Colonic mucosa (tissue), 4 donors: ENCODE measurements around the gene FHOD3. TPM values are rescaled to one million over a fixed set of nuclear protein-coding genes. Genes with fewer than 3 reads are reported as not detected.

Experiments used
- DNase-seq: peaks from one replicate; pipeline ENCODE4 v3.0.0-alpha.2; 2020
- H3K27ac ChIP-seq: fragments of 200-600 bp; one replicate; pipeline ENCODE4 v1.8.0; 2021
- H3K27me3 ChIP-seq: fragments of 200-600 bp; one replicate; pipeline ENCODE4 v1.8.0; 2021
- H3K36me3 ChIP-seq: fragments of 200-600 bp; one replicate; pipeline ENCODE4 v1.8.0; 2021
- H3K4me1 ChIP-seq: fragments of 200-600 bp; one replicate; pipeline ENCODE4 v1.8.0; 2021; ENCODE audit warnings: mild to moderate bottlenecking
- H3K4me3 ChIP-seq: fragments of 200-600 bp; one replicate; pipeline ENCODE4 v1.8.0; 2021
- H3K9ac ChIP-seq, 2 donors: one replicate each; pipeline ENCODE4 v1.7.0; 2013; ENCODE audit warnings: control low read depth in 2 of 2, low read depth in 2 of 2, low read length in 2 of 2
- H3K9me3 ChIP-seq: fragments of 200-600 bp; one replicate; pipeline ENCODE4 v1.8.0; 2021
- intact Hi-C: fragments of 100-400 bp; cut with DNase I; formaldehyde crosslinking; loops from one replicate; pipeline ENCODE4 v1.14.1; 2022
- total RNA-seq, 2 donors: library from RNA; stranded (reverse); fragmentation: NEBNext Ultra II Directional in 1 of 2; extraction: Animal tissue kit (Norgen Biotek cat#: 25700) in 1 of 2; gene quantifications; one replicate each; pipeline ENCODE4 v1.2.1, GENCODE V29; 2021
- TF ChIP-seq, protein P1 (sequence below): fragments of 200-600 bp; IDR thresholded peaks from one replicate; pipeline ENCODE4 v1.8.0; 2022; ENCODE audit warnings: antibody characterized with exemption, mild to moderate bottlenecking
- donor health status: healthy.
- donor health status: DM: no; HTN: no; CAD: no.
- donor health status: DM: no; HTN: no; CAD: no.

The FHOD3 gene
- total RNA-seq, 2 donors from 2014 or later = 2.5 to 4.1 TPM

DNA sequence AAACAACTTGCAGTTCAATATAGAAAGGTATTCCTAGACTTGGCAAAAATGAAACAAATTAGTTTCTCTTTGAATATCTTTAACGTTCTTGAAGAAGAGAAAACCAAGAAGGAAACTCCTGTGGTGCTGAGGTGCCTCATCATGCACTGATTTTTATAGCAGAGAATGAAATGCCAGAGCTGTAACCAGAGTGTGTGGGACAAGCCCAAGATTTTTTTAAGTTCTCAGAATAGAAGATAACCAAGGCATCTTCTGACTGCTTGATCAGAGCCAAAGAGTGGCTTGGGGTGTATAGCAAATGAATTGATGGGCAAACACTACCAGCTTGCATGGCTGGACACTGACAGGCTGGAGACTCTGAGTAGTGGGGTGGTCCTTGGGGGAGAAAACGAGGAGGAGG is 7.9 kb downstream of the FHOD3 start:
- TF ChIP-seq, protein P1, sequence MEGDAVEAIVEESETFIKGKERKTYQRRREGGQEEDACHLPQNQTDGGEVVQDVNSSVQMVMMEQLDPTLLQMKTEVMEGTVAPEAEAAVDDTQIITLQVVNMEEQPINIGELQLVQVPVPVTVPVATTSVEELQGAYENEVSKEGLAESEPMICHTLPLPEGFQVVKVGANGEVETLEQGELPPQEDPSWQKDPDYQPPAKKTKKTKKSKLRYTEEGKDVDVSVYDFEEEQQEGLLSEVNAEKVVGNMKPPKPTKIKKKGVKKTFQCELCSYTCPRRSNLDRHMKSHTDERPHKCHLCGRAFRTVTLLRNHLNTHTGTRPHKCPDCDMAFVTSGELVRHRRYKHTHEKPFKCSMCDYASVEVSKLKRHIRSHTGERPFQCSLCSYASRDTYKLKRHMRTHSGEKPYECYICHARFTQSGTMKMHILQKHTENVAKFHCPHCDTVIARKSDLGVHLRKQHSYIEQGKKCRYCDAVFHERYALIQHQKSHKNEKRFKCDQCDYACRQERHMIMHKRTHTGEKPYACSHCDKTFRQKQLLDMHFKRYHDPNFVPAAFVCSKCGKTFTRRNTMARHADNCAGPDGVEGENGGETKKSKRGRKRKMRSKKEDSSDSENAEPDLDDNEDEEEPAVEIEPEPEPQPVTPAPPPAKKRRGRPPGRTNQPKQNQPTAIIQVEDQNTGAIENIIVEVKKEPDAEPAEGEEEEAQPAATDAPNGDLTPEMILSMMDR = no peak
- H3K9me3 ChIP-seq = no peaks in the 10 kb centered on the region
- no peaks in the 10 kb centered on the region for H3K4me1 ChIP-seq
- no peaks in the 10 kb centered on the region for H3K36me3 ChIP-seq
- H3K27me3 ChIP-seq = no peaks in the 10 kb centered on the region
- intact Hi-C loops = no loop called here
- H3K9ac ChIP-seq = no peak overlapping the region
- H3K4me3 ChIP-seq = no peak overlapping the region
- DNase-seq = no peak
- no peak overlapping the region for H3K27ac ChIP-seq

GRCh38 chr18:36307513-36307912 is 10.0 kb downstream of the FHOD3 start:
- no peaks in the 10 kb centered on the region for H3K36me3 ChIP-seq
- no peaks in the 10 kb centered on the region for H3K4me1 ChIP-seq
- no peak overlapping the region for H3K27ac ChIP-seq
- intact Hi-C loops = no loop called here
- H3K4me3 ChIP-seq = no peak overlapping the region
- TF ChIP-seq, protein P1 = no peak
- H3K9me3 ChIP-seq = no peaks in the 10 kb centered on the region
- H3K9ac ChIP-seq = no peak overlapping the region
- no peak for DNase-seq
- no peaks in the 10 kb centered on the region for H3K27me3 ChIP-seq

DNA sequence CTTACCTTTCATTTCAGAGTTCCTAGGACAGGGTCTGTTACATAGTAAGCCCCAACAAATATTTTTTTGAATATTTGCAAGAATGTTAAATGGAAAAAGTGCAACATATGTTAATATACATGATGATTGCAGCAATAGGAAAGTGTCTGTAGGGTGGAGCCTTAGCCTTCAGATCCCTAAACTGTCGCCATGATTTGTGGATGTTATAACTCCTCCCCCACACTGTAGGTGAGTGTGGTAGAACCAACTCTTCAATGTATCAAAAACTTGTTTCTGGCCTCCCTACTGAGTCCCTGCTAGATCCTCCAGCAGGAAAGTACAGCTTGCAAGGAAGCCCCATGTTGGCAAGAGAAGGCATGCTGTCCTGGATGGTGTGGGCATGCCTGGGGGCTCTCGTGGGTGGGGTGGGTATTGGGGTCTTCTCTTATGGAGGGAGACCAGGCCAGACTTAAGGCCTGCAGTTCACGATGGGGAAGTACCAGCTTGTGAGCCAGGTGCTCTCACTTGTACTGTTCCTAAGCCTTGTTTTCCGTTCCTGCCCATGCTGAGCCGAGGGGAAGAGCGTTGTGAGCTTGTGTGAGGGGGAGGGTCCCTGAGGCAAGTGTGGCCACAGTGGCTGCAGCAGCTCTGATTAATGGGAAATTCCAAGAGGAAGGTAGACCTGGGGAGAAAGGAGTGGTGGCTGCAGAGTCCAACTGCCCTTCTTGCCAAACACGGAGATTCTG is 11.4 kb downstream of the FHOD3 start:
- no peaks in the 10 kb centered on the region for H3K27me3 ChIP-seq
- no peak for DNase-seq
- H3K4me3 ChIP-seq = no peak overlapping the region
- intact Hi-C loops = no loop called here
- H3K9ac ChIP-seq = no peak overlapping the region
- H3K9me3 ChIP-seq = no peaks in the 10 kb centered on the region
- no peaks in the 10 kb centered on the region for H3K36me3 ChIP-seq
- H3K27ac ChIP-seq = no peak overlapping the region
- TF ChIP-seq, protein P1 = no peak
- H3K4me1 ChIP-seq = no peaks in the 10 kb centered on the region

DNA sequence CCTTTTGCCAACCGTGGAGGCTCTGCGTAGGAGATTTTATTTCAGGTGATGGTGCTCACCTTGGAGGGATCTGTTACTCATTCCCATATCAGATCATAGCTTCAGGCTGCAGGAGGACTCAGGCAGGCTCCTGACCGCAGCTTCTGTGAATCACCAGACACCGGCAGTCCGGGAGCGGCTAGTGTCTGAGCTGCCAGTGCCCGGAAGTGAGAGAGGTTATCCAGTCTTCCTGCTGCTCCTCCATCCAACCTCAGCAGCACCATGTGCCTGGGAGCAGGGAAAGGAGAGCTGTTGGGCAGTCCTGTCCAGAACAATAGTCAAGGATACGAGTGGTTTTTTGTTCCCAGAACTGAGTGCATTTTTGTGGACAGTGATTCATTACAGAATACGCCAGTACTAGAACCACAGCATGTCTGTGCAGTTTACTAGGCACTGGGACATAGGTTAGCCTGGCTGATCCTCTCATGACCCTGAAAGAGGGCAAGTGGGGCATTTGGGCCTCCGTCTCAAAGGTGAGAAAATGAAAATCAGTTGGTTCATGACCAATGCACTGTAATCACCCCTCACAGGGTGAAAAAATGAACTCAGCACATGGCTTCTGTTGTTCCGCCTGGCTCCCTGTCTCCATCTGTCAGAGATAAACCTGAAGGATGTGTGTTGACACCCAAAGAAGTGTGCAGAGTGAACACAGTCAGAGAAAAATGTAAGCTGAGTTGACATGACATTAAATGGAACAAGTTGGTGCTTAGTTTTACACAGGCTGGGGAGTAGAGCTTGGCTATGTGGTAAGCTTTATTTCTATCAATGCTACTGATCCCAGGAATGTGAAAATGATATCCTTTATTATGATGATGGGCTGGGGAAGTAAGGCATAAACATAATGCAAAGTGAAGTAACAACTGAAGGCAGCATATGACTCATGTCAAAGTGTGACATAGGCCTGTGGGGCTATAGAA is 12.2 kb downstream of the FHOD3 start:
- Histone ChIP-seq H3K4me3 (no peak overlapping the region), H3K27ac (no peak overlapping the region), H3K36me3 (no peaks in the 10 kb centered on the region), H3K9ac (no peak overlapping the region), H3K27me3 (no peaks in the 10 kb centered on the region), H3K4me1 (no peaks in the 10 kb centered on the region), H3K9me3 (no peaks in the 10 kb centered on the region)
- no peak for DNase-seq
- intact Hi-C loops = no loop called here
- TF ChIP-seq, protein P1 = no peak

- intact Hi-C loops = no loop called here
- no peak overlapping the region for H3K9ac ChIP-seq
Observed at GRCh38 chr18:36311026-36311570, 13.6 kb downstream of the FHOD3 start.

More at GRCh38 chr18:36311026-36311570, 13.6 kb downstream of the FHOD3 start:
- TF ChIP-seq, protein P1 = no peak
- H3K4me3 ChIP-seq = no peak overlapping the region
- DNase-seq = no peak
- no peaks in the 10 kb centered on the region for H3K4me1 ChIP-seq
- H3K36me3 ChIP-seq = no peaks in the 10 kb centered on the region
- no peaks in the 10 kb centered on the region for H3K9me3 ChIP-seq
- no peaks in the 10 kb centered on the region for H3K27me3 ChIP-seq
- no peak overlapping the region for H3K27ac ChIP-seq
